Tibial nerve (tissue), 4 donors: ENCODE results near the gene MR1. TPM values are rescaled to one million over a fixed set of nuclear protein-coding genes. Genes with fewer than 3 reads are reported as not detected.
A peak's percentile ranks its signal among the peaks of the same experiment; 100 is the strongest.

Experiments used
- DNase-seq, 2 donors: peaks; one replicate each; pipeline ENCODE4 v3.0.0-alpha.2; 2019; ENCODE audit warnings: low spot score in 2 of 2
- H3K27ac ChIP-seq, 4 donors: fragments of 200-600 bp; sonication (generic) in 3 of 4; one replicate each; pipeline ENCODE4 v1.5.1; 2017 to 2019; ENCODE audit warnings: mild to moderate bottlenecking in 1 of 4
- H3K27me3 ChIP-seq, 2 donors: fragments of 200-600 bp; sonication (generic) in 1 of 2; one replicate each; pipeline versions ENCODE4 v1.5.1 to v1.6.0; 2017 to 2019
- H3K36me3 ChIP-seq, 3 donors: fragments of 200-600 bp; sonication (generic); one replicate each; pipeline ENCODE4 v1.5.1; 2018 to 2019
- H3K4me1 ChIP-seq, 4 donors: fragments of 200-600 bp; sonication (generic) in 3 of 4; one replicate each; pipeline ENCODE4 v1.5.1; 2017 to 2019
- H3K4me3 ChIP-seq, 4 donors: fragments of 200-600 bp; sonication (generic) in 3 of 4; one replicate each; pipeline ENCODE4 v1.5.1; 2017 to 2019; ENCODE audit warnings: mild to moderate bottlenecking in 1 of 4, moderate library complexity in 1 of 4
- H3K9me3 ChIP-seq, 4 donors: fragments of 200-600 bp; sonication (generic) in 3 of 4; one replicate each; pipeline ENCODE4 v1.5.1; 2017 to 2019
- EP300 ChIP-seq, 2 donors: sonication (generic); formaldehyde crosslinking; IDR thresholded peaks; one replicate each; pipeline ENCODE4 v1.6.1; 2017; ENCODE audit warnings: antibody characterized with exemption in 2 of 2, mild to moderate bottlenecking in 1 of 2
- POLR2A ChIP-seq, 2 donors: fragments of 450-650 bp; IDR thresholded peaks; one replicate each; pipeline ENCODE4 v1.6.1; 2017; ENCODE audit warnings: antibody characterized with exemption in 2 of 2, mild to moderate bottlenecking in 2 of 2, moderate library complexity in 2 of 2
- WGBS, 2 donors: methylation state at CpG; one replicate each; pipeline ENCODE4 v1.1.5; 2018; 5-methylcytosine and 5-hydroxymethylcytosine counted together
- total RNA-seq, 4 donors: library from RNA; depleted of rRNA; stranded (reverse); fragments of >200 nt; gene quantifications; one replicate each; pipeline ENCODE4 v1.1.0, GENCODE V29; 2016
- TF ChIP-seq, protein P1 (sequence below), 5 experiments: fragments of 200-600 bp in 3 of 5; fragments of 450-650 bp in 2 of 5; sonication (generic) in 3 of 5; IDR thresholded peaks; one replicate each; pipeline ENCODE4 v1.5.1; 2016 to 2019; ENCODE audit warnings: antibody characterized with exemption in 5 of 5, mild to moderate bottlenecking in 3 of 5, moderate library complexity in 2 of 5

The MR1 gene
- total RNA-seq, 4 donors from 2014 or later, result 9.2 to 26.2 (median 10.9) TPM

DNA sequence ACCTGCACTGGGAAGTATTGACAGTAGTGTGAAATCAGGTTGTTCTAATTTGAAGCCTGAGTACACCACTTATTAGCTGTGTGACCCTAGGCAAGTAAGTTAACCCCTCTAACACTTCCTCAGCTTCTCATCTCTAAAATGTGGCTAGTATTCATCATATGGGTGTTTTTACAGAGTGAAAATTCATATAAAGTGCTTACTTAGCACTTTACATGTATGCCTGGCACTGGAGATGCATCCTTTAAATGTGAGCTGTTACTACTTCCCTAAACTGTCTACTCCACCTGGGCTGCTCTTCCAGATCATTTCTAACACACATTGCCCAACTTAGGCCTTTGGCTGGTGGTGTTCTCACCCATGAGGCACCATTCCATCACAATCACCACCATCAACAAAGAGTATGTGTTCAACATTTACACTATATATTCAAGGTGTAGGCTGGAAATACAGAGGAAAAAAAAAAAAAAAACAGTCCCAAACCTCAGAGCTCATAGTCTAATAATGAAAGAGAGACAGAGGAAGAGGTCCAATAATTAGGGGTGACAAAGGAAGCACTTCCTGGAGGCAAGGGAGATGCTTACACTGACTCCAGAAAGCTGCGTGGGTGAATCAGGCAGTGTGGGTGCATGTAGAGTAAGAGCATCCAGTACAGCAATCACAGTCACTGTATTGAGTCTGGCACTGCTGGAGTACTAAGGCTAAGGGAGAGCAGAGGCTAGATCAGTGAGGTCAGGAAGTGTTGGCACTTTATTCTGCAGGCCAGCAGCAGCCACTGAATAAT, 14.7 kb upstream of the MR1 start:
- WGBS, 2 donors, result 15 to 26% methylated on average over 1 of the region's 1 CpG
- Histone ChIP-seq H3K9me3 (no peaks in the 10 kb centered on the region), H3K27ac (peak overlapping the region in 1 of 4 donors; percentile 17), H3K4me3 (no peak overlapping the region), H3K4me1 (peaks cover 0 to 60% (median 14%) of the 10 kb centered on the region in 4 donors), H3K27me3 (peaks cover 0 to 3% of the 10 kb centered on the region in 2 donors), H3K36me3 (no peaks in the 10 kb centered on the region)
- TF ChIP-seq, protein P1, sequence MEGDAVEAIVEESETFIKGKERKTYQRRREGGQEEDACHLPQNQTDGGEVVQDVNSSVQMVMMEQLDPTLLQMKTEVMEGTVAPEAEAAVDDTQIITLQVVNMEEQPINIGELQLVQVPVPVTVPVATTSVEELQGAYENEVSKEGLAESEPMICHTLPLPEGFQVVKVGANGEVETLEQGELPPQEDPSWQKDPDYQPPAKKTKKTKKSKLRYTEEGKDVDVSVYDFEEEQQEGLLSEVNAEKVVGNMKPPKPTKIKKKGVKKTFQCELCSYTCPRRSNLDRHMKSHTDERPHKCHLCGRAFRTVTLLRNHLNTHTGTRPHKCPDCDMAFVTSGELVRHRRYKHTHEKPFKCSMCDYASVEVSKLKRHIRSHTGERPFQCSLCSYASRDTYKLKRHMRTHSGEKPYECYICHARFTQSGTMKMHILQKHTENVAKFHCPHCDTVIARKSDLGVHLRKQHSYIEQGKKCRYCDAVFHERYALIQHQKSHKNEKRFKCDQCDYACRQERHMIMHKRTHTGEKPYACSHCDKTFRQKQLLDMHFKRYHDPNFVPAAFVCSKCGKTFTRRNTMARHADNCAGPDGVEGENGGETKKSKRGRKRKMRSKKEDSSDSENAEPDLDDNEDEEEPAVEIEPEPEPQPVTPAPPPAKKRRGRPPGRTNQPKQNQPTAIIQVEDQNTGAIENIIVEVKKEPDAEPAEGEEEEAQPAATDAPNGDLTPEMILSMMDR (IDR thresholded peaks at IDR 0.05), result no peak
- TF ChIP-seq EP300 (IDR thresholded peaks at IDR 0.05) (no peak), POLR2A (IDR thresholded peaks at IDR 0.05) (no peak)
- DNase-seq, result no peak

DNA sequence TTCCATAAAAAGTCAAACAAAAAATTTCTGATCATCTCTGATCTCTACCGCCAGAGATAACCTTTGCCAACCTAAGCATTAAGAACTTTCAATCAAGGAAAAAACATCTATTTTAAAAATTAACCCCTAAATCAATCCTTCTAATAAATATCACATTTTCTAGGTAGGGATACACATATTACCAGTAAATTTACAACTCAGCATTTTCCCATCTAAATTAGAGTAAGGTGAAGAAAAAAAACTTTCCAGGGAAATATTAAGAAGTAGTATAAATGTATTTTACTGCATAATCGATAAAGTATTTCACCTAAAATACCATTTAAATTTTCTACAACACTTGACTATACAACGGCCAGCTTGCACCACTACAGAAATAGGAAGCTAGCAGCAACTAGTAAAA, 12.6 kb upstream of the MR1 start:
- no peak for DNase-seq
- peaks cover 0 to 3% of the 10 kb centered on the region in 2 donors for H3K27me3 ChIP-seq
- H3K36me3 ChIP-seq, result no peaks in the 10 kb centered on the region
- H3K4me3 ChIP-seq, result peak overlapping the region in 3 of 4 donors; percentile 61 to 97 (median 96)
- H3K9me3 ChIP-seq, result no peaks in the 10 kb centered on the region
- H3K27ac ChIP-seq, result peak overlapping the region in 3 of 4 donors; percentile 88 to 96 (median 92)
- H3K4me1 ChIP-seq, result peaks cover 0 to 41% (median 10%) of the 10 kb centered on the region in 4 donors
- TF ChIP-seq, protein P1 (IDR thresholded peaks at IDR 0.05), result no peak
- TF ChIP-seq EP300 (IDR thresholded peaks at IDR 0.05) (no peak), POLR2A (IDR thresholded peaks at IDR 0.05) (no peak)
- 32 to 44% methylated on average over 3 of the region's 3 CpGs for WGBS, 2 donors

DNA sequence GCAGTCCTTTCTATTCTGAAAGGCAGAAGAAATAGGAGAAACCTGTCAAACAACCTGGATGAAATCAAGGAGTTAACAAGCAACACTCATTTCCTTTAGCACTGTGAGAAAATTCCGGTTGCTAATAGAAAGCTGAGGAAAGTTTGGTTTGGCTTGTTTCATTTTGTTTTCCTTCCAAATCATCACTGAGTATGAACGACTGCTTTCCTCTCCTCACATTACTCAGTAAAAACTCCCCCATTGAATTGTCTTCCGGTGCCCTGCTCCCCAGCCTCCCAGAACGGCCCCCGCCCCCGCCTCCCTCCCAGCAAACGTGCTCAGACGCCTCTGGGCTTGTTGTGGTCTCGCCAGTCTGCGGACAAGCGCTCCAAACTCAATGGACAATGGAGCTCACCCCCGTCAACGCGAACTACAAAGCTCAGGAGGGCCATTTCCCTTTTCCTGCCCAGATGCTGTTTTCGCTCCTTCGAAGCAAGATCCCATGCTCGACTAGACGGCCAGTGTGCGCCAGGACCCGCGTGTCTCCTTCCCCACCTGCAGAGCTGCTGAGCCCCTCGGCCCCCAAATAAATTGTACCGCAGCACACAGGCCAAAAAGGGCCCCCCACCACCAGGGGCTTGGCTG, 11.9 kb upstream of the MR1 start:
- H3K36me3 ChIP-seq, result no peaks in the 10 kb centered on the region
- H3K27me3 ChIP-seq, result peaks cover 0 to 3% of the 10 kb centered on the region in 2 donors
- WGBS, 2 donors, result 0 to 1% methylated on average over 14 to 23 of the region's 23 CpGs
- H3K4me1 ChIP-seq, result peaks cover 0 to 35% (median 10%) of the 10 kb centered on the region in 4 donors
- H3K27ac ChIP-seq, result peak overlapping the region; percentile 34 to 96 (median 90)
- peak; percentile 37 to 46 for DNase-seq
- peak overlapping the region; percentile 61 to 97 (median 92) for H3K4me3 ChIP-seq
- TF ChIP-seq, protein P1 (IDR thresholded peaks at IDR 0.05), result no peak
- TF ChIP-seq POLR2A (IDR thresholded peaks at IDR 0.05) (no peak), EP300 (IDR thresholded peaks at IDR 0.05) (no peak)
- H3K9me3 ChIP-seq, result no peaks in the 10 kb centered on the region

DNA sequence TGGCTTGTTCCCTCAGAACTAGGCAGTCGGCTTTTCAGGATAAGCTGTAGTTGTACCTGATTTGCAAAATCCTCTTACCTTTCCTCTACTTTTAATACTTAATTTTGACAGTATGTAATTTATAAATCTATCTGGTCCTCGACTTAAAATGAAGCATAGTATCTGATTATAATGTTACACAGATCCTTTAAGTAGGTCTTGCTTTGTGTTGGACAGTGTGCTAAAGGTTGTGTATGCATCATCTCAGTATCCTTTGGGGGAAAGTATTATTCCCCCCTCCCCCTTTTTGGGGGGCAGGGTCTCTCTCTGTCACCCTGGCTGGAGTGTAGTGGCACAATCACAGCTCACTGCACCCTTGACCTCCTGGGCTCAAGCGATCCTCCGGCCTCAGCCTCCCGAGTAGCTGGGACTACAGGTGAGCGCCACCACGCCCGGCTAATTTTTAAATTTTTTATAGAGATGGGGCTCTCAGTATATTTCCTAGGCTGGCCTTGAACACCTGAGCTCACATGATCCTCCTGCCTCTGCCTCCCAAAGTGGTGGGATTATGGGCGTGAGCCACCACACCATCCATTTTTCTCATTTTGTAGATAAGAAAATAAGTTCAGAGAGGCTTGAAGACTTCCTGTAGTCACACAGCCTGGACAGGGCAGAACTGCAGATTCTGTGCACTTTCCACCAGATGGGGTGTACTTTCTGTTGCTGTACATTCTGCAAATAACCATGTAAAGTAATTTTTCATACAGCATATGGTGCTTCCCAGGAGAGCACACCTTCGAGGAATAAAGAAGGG, 10.3 kb upstream of the MR1 start:
- no peaks in the 10 kb centered on the region for H3K9me3 ChIP-seq
- H3K4me1 ChIP-seq, result peaks cover 0 to 35% (median 10%) of the 10 kb centered on the region in 4 donors
- peaks cover 0 to 3% of the 10 kb centered on the region in 2 donors for H3K27me3 ChIP-seq
- TF ChIP-seq, protein P1 (IDR thresholded peaks at IDR 0.05), result no peak
- TF ChIP-seq EP300 (IDR thresholded peaks at IDR 0.05), result no peak
- TF ChIP-seq POLR2A (IDR thresholded peaks at IDR 0.05), result no peak
- H3K27ac ChIP-seq, result peak overlapping the region in 3 of 4 donors; percentile 88 to 96 (median 92)
- no peak for DNase-seq
- no peaks in the 10 kb centered on the region for H3K36me3 ChIP-seq
- peak overlapping the region in 3 of 4 donors; percentile 89 to 97 (median 96) for H3K4me3 ChIP-seq
- 74 to 78% methylated on average over 10 of the region's 10 CpGs for WGBS, 2 donors
